Trophoblast cell (in vitro differentiated cells and primary cell): ENCODE data around the gene BCL11B.

Experiments used
- DNase-seq, 2 donors: peaks; one replicate each; pipeline ENCODE4 v3.0.0-alpha.2; 2016
- H2AFZ ChIP-seq: 2 replicates; pipeline ENCODE4 v1.6.1; 2013; ENCODE audit warnings: low read length, moderate library complexity, mild to moderate bottlenecking; ENCODE audit not compliant: insufficient read depth, poor library complexity
- H2AK5ac ChIP-seq: 2 replicates; pipeline ENCODE4 v1.6.1; 2013; ENCODE audit warnings: mild to moderate bottlenecking, low read length
- H2BK120ac ChIP-seq: 2 replicates; pipeline ENCODE4 v1.6.1; 2013; ENCODE audit warnings: low read length, mild to moderate bottlenecking, moderate library complexity; ENCODE audit not compliant: insufficient read depth, poor library complexity
- H2BK12ac ChIP-seq: 2 replicates; pipeline ENCODE4 v1.6.1; 2013; ENCODE audit warnings: mild to moderate bottlenecking, low read length, moderate library complexity
- H2BK5ac ChIP-seq: 2 replicates; pipeline ENCODE4 v1.6.1; 2013; ENCODE audit warnings: low read length, low read depth, moderate library complexity, mild to moderate bottlenecking; ENCODE audit not compliant: poor library complexity
- H3K14ac ChIP-seq: 2 replicates; pipeline ENCODE4 v1.6.1; 2013; ENCODE audit warnings: mild to moderate bottlenecking, low read length
- H3K18ac ChIP-seq: 2 replicates; pipeline ENCODE4 v1.6.1; 2013; ENCODE audit warnings: mild to moderate bottlenecking, low read length
- H3K23ac ChIP-seq: 2 replicates; pipeline ENCODE4 v1.6.1; 2013; ENCODE audit warnings: low read length
- H3K27ac ChIP-seq: 2 replicates; pipeline ENCODE4 v1.5.1; 2013; ENCODE audit warnings: low read depth, mild to moderate bottlenecking, inconsistent platforms, low read length, moderate library complexity
- H3K27me3 ChIP-seq: 2 replicates; pipeline ENCODE4 v1.6.1; 2013; ENCODE audit warnings: inconsistent platforms, mild to moderate bottlenecking, low read length, moderate library complexity; ENCODE audit not compliant: insufficient read depth
- H3K36me3 ChIP-seq, 2 experiments: 1 replicate in 1 of 2; 2 replicates in 1 of 2; pipeline ENCODE4 v1.6.1; 2013; ENCODE audit warnings: low read length in 2 of 2, mild to moderate bottlenecking in 2 of 2, moderate library complexity in 1 of 2; ENCODE audit not compliant: insufficient read depth in 2 of 2, control insufficient read depth in 1 of 2
- H3K4ac ChIP-seq: 2 replicates; pipeline ENCODE4 v1.6.1; 2013; ENCODE audit warnings: low read depth, mild to moderate bottlenecking, low read length, moderate library complexity
- H3K4me1 ChIP-seq, 2 experiments: 1 replicate in 1 of 2; 2 replicates in 1 of 2; pipeline ENCODE4 v1.6.1; 2013; ENCODE audit warnings: low read length in 2 of 2, mild to moderate bottlenecking in 2 of 2, moderate library complexity in 1 of 2; ENCODE audit not compliant: insufficient read depth in 2 of 2, control insufficient read depth in 1 of 2
- H3K4me2 ChIP-seq: 2 replicates; pipeline ENCODE4 v1.6.1; 2013; ENCODE audit warnings: inconsistent platforms, mild to moderate bottlenecking, low read length, moderate library complexity
- H3K4me3 ChIP-seq: 2 replicates; pipeline ENCODE4 v1.5.1; 2013; ENCODE audit warnings: mild to moderate bottlenecking, low read depth, low read length, inconsistent platforms
- H3K79me1 ChIP-seq: one replicate; pipeline ENCODE4 v1.6.1; 2013; ENCODE audit warnings: low read length
- H3K79me2 ChIP-seq: 2 replicates; pipeline ENCODE4 v1.6.1; 2013; ENCODE audit warnings: low read length, mild to moderate bottlenecking; ENCODE audit not compliant: control insufficient read depth, insufficient read depth, poor library complexity
- H3K9ac ChIP-seq: 2 replicates; pipeline ENCODE4 v1.6.1; 2013; ENCODE audit warnings: mild to moderate bottlenecking, low read length
- H3K9me3 ChIP-seq: 2 replicates; pipeline ENCODE4 v1.6.1; 2013; ENCODE audit warnings: low read depth, mild to moderate bottlenecking, control low read depth, inconsistent platforms, low read length; ENCODE audit not compliant: insufficient read depth
- H4K12ac ChIP-seq: 2 replicates; pipeline ENCODE4 v1.6.1; 2013; ENCODE audit warnings: low read depth, mild to moderate bottlenecking, low read length, moderate library complexity
- H4K8ac ChIP-seq: 2 replicates; pipeline ENCODE4 v1.6.1; 2013; ENCODE audit warnings: low read depth, mild to moderate bottlenecking, low read length, moderate library complexity
- H4K91ac ChIP-seq: one replicate; pipeline ENCODE4 v1.6.1; 2013; ENCODE audit warnings: low read depth, mild to moderate bottlenecking, low read length, moderate library complexity
- WGBS: extraction: QIAGEN DNeasy Blood & Tissue Kit; methylation state at CpG from one replicate; pipeline ENCODE4 v1.1.7; 2013; ENCODE audit warnings: missing lambda C conversion rate; ENCODE audit not compliant: insufficient read length, insufficient coverage; ENCODE audit errors: extremely low coverage; 5-methylcytosine and 5-hydroxymethylcytosine counted together

BCL11B gene

DNA sequence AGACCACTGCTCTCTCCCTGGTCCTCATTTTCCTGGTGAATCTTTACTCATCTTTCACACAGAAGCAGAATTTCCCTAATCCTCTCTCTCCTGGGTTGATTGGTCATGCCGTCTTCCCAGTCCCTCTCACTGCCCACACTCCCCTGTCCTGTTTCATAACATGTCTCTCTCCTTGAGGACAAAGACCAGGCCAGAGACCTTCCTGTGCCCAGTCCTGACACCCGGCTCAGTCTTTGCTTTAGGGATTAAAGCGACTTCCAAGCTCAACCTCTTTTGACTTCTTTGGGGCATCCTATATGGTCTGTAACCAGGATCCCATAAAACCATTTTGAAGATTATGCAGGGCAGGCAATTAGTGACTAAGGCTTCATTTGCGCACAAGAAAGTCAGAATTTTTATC lies 105.5 kb downstream of the BCL11B start:
- no peak overlapping the region for H2BK120ac ChIP-seq
- H3K4me1 ChIP-seq, result no peaks in the 10 kb centered on the region
- H3K4me2 ChIP-seq, result no peak overlapping the region
- no peaks in the 10 kb centered on the region for H3K79me1 ChIP-seq
- no peak overlapping the region for H3K4ac ChIP-seq
- H2AK5ac ChIP-seq, result no peak overlapping the region
- H4K12ac ChIP-seq, result no peak overlapping the region
- no CpG with 5 or more reads among the region's 4 CpGs for WGBS
- no peaks in the 10 kb centered on the region for H3K27me3 ChIP-seq
- H3K18ac ChIP-seq, result no peak overlapping the region
- H3K14ac ChIP-seq, result no peak overlapping the region
- no peak overlapping the region for H3K23ac ChIP-seq
- no peaks in the 10 kb centered on the region for H3K79me2 ChIP-seq
- no peak overlapping the region for H3K9ac ChIP-seq
- H4K8ac ChIP-seq, result no peak overlapping the region
- H3K9me3 ChIP-seq, result no peaks in the 10 kb centered on the region
- no peak overlapping the region for H3K27ac ChIP-seq
- no peak overlapping the region for H3K4me3 ChIP-seq
- no peak for DNase-seq
- H3K36me3 ChIP-seq, result no peaks in the 10 kb centered on the region
- H2BK5ac ChIP-seq, result no peak overlapping the region
- no peak overlapping the region for H2BK12ac ChIP-seq
- H4K91ac ChIP-seq, result no peak overlapping the region
- H2AFZ ChIP-seq, result no peak overlapping the region

DNA sequence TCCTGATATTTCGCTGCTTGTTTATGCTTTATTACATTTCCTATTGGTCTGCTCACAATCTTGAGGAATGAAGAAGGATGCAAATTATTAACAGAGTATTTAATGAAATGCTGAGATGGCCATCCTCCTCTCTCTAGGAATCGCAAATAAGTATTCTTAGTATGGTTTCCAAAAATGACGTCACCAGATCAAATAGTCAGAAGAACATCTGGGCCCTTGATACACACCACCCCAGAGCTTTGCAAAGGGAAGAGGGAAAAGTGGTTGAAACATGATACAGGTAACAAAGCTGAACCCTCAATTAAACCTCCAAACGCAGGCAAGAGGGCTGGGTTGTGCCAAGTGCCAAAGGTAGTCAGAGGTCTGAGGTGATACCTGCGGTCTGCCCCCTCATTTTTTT lies 107.3 kb downstream of the BCL11B start:
- no peaks in the 10 kb centered on the region for H3K79me2 ChIP-seq
- no peak for DNase-seq
- no peak overlapping the region for H2BK12ac ChIP-seq
- H2BK5ac ChIP-seq, result no peak overlapping the region
- H4K91ac ChIP-seq, result no peak overlapping the region
- no CpG with 5 or more reads among the region's 5 CpGs for WGBS
- no peaks in the 10 kb centered on the region for H3K36me3 ChIP-seq
- H3K9ac ChIP-seq, result no peak overlapping the region
- H3K14ac ChIP-seq, result no peak overlapping the region
- no peak overlapping the region for H3K4me3 ChIP-seq
- H2BK120ac ChIP-seq, result no peak overlapping the region
- no peak overlapping the region for H2AFZ ChIP-seq
- H2AK5ac ChIP-seq, result no peak overlapping the region
- H3K4ac ChIP-seq, result no peak overlapping the region
- H3K79me1 ChIP-seq, result no peaks in the 10 kb centered on the region
- H3K4me2 ChIP-seq, result no peak overlapping the region
- no peaks in the 10 kb centered on the region for H3K27me3 ChIP-seq
- H3K9me3 ChIP-seq, result peaks cover 2% of the 10 kb centered on the region
- no peak overlapping the region for H4K12ac ChIP-seq
- no peak overlapping the region for H3K27ac ChIP-seq
- H4K8ac ChIP-seq, result no peak overlapping the region
- H3K23ac ChIP-seq, result no peak overlapping the region
- H3K4me1 ChIP-seq, result peaks cover 0 to 2% of the 10 kb centered on the region in 2 experiments
- no peak overlapping the region for H3K18ac ChIP-seq

DNA sequence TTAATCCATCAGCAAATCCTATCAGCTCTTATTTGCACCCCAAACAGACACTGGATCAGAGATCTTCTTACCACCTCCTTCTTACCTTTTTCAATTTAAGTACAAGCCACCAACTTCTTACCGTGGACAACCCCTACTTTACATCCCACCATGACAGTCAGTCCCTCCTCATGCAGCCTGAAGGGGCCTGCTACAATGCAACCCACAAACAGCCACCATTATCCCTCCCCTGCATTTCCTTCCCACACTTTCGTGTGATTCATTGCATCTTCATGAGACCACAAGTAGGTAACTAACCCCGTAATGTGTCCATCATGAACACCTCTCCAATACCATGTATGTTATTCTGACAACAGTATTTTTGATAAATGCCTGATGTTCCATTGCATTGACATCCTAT lies 108.6 kb downstream of the BCL11B start:
- H3K27me3 ChIP-seq, result no peaks in the 10 kb centered on the region
- H3K9ac ChIP-seq, result no peak overlapping the region
- H2AK5ac ChIP-seq, result no peak overlapping the region
- H3K14ac ChIP-seq, result no peak overlapping the region
- no peak overlapping the region for H3K4me3 ChIP-seq
- no peak overlapping the region for H3K27ac ChIP-seq
- no peak overlapping the region for H4K91ac ChIP-seq
- no peak overlapping the region for H3K4me2 ChIP-seq
- H2BK12ac ChIP-seq, result no peak overlapping the region
- no peak for DNase-seq
- no peak overlapping the region for H3K4ac ChIP-seq
- no peak overlapping the region for H3K18ac ChIP-seq
- H3K79me2 ChIP-seq, result no peaks in the 10 kb centered on the region
- H2BK5ac ChIP-seq, result no peak overlapping the region
- no peak overlapping the region for H3K23ac ChIP-seq
- H4K12ac ChIP-seq, result no peak overlapping the region
- no peaks in the 10 kb centered on the region for H3K79me1 ChIP-seq
- no peak overlapping the region for H4K8ac ChIP-seq
- no peaks in the 10 kb centered on the region for H3K36me3 ChIP-seq
- H3K4me1 ChIP-seq, result peaks cover 3 to 13% of the 10 kb centered on the region in 2 experiments
- H2AFZ ChIP-seq, result no peak overlapping the region
- no CpG with 5 or more reads among the region's 3 CpGs for WGBS
- peaks cover 5% of the 10 kb centered on the region for H3K9me3 ChIP-seq
- H2BK120ac ChIP-seq, result no peak overlapping the region

DNA sequence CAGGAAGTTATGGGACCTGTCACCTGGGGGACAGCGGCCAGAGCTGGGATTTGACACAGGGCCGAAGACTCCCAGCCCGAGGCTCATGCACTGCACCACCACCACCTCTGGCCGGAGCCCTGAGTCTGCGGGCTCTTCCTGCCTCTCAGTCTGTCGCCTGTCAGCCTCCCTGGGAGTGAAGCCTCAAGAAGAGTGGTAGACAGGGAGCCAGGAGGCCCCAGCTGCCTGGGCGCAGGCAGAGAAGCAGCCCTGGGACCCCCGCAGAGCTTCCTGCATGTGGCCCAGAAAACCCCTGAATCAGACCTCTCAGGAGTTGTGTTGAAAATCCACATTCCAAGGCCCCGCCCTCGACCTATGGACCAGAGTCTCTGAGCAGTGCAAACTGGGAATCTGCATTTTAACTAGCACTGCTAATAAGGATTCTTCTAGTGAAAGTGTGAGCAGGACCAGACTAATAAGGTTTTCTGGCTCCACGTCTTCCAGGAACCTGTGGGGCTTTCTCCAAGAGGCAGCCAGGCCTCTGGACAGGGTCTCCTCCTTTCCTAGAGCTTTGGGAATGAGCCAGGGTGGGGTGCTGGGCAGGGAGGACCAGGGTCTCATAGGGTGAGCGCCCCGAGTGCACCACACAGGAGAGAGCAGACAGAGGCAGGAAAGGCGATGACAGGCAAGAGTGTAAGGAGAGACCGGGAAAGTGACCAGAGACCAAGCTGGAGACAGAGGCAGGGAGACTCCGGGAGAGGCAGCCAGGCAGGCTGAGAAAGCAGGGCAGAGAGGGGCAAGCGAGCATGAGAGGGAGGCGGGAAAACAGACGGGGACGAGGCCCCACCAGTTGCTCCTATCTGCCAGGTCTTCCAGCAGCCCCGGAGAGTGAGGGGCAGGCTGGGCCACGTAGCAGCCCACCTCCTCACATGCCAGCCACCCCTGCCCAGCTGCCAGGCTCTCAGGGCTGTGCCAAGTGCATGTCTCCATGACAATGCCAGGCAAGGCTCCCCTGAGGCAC lies 112.4 kb downstream of the BCL11B start:
- Histone ChIP-seq H3K27me3 (no peaks in the 10 kb centered on the region), H3K79me2 (no peaks in the 10 kb centered on the region), H3K79me1 (no peaks in the 10 kb centered on the region), H4K91ac (no peak overlapping the region), H4K12ac (no peak overlapping the region), H2AFZ (no peak overlapping the region), H3K27ac (no peak overlapping the region), H2BK12ac (no peak overlapping the region), H3K36me3 (no peaks in the 10 kb centered on the region), H3K18ac (no peak overlapping the region), H3K9ac (no peak overlapping the region), H3K4me3 (no peak overlapping the region), H3K23ac (no peak overlapping the region), H3K4me1 (peaks cover 3 to 13% of the 10 kb centered on the region in 2 experiments), H2BK5ac (no peak overlapping the region), H2BK120ac (no peak overlapping the region), H3K9me3 (peaks cover 5% of the 10 kb centered on the region), H3K14ac (no peak overlapping the region), H2AK5ac (no peak overlapping the region), H3K4me2 (no peak overlapping the region), H4K8ac (no peak overlapping the region), H3K4ac (no peak overlapping the region)
- no peak for DNase-seq
- no CpG with 5 or more reads among the region's 22 CpGs for WGBS
